Activated CD4-positive, alpha-beta T cell treated with anti-CD3 and anti-CD28 coated beads, Interleukin-2, amount 10 ng/mL, durations not matched to agents 24 days and 14 days (primary cell): ENCODE data around the gene ATXN3. TPM values are rescaled to one million over a fixed set of nuclear protein-coding genes. Genes with fewer than 3 reads are reported as not detected.
A peak's percentile ranks its signal among the peaks of the same experiment; 100 is the strongest.

Source experiments
- DNase-seq: peaks from one replicate; pipeline ENCODE4 v3.0.0; 2022
- H3K27ac Mint-ChIP-seq: one replicate; pipeline ENCODE4 v1.8.0; 2022; ENCODE audit warnings: mild to moderate bottlenecking, mixed read lengths
- H3K27me3 Mint-ChIP-seq: one replicate; pipeline ENCODE4 v1.8.0; 2022; ENCODE audit warnings: mixed read lengths
- H3K36me3 Mint-ChIP-seq: one replicate; pipeline ENCODE4 v1.8.0; 2022; ENCODE audit warnings: low read depth, mild to moderate bottlenecking, mixed read lengths
- H3K4me1 Mint-ChIP-seq: one replicate; pipeline ENCODE4 v1.8.0; 2021; ENCODE audit warnings: mixed read lengths
- H3K4me3 Mint-ChIP-seq: one replicate; pipeline ENCODE4 v1.8.0; 2022; ENCODE audit warnings: mild to moderate bottlenecking, moderate library complexity, mixed read lengths
- H3K9me3 Mint-ChIP-seq: one replicate; pipeline ENCODE4 v1.8.0; 2021; ENCODE audit warnings: mixed read lengths
- intact Hi-C: fragments of 100-400 bp; cut with micrococcal nuclease; formaldehyde crosslinking; loops from one replicate; pipeline ENCODE4 v1.15.1; 2023
- total RNA-seq: library from RNA; stranded (reverse); gene quantifications from 2 replicates; pipeline ENCODE4 v1.2.3, GENCODE V29; 2022

Gene ATXN3
- 23.7 and 25.2 TPM in 2 replicates for total RNA-seq

- H3K27ac Mint-ChIP-seq = peak within 1 kb of the TSS; percentile 89
- H3K4me3 Mint-ChIP-seq = peak within 1 kb of the TSS; percentile 89
- no peaks in the 10 kb centered on the region for H3K9me3 Mint-ChIP-seq
- no peaks in the 10 kb centered on the region for H3K27me3 Mint-ChIP-seq
- DNase-seq = peak; percentile 98
- H3K4me1 Mint-ChIP-seq = peaks cover 27% of the 10 kb centered on the region
- H3K36me3 Mint-ChIP-seq = no peaks in the 10 kb centered on the region
- intact Hi-C loops = loop anchor here (1.0 to 5.0 kb wide), 3 partner anchors 15 to 686 kb away; partner anchors contain the start of genes CPSF2, GOLGA5, NDUFB1 and TRIP11
These were observed at the start of gene ATXN3 for GRCh38 chr14:92106143-92106926. Gene ATXN3 (minus strand): TSS chr14:92106582. CDS start chr14:92106552, 30 bp downstream.

- no peak overlapping the region for H3K27ac Mint-ChIP-seq
These were observed 48.0 kb upstream of the ATXN3 start for GRCh38 chr14:92154283-92154942.

GRCh38 chr14:92153581-92153980 lies 47.2 kb upstream of the ATXN3 start:
- no peaks in the 10 kb centered on the region for H3K9me3 Mint-ChIP-seq
- H3K27me3 Mint-ChIP-seq = no peaks in the 10 kb centered on the region
- H3K4me3 Mint-ChIP-seq = no peak overlapping the region
- no peak overlapping the region for H3K27ac Mint-ChIP-seq
- H3K4me1 Mint-ChIP-seq = peaks cover 8% of the 10 kb centered on the region
- intact Hi-C loops = no loop called here
- DNase-seq = no peak
- H3K36me3 Mint-ChIP-seq = peaks cover 51% of the 10 kb centered on the region

More at GRCh38 chr14:92154283-92154942, 48.0 kb upstream of the ATXN3 start:
- Mint-ChIP-seq H3K36me3 (peaks cover 51% of the 10 kb centered on the region), H3K27me3 (no peaks in the 10 kb centered on the region), H3K9me3 (no peaks in the 10 kb centered on the region), H3K4me1 (peaks cover 8% of the 10 kb centered on the region), H3K4me3 (no peak overlapping the region)
- no peak for DNase-seq
- intact Hi-C loops = no loop called here

- Mint-ChIP-seq H3K36me3 (peaks cover 60% of the 10 kb centered on the region), H3K27ac (no peak overlapping the region), H3K9me3 (no peaks in the 10 kb centered on the region), H3K4me1 (peaks cover 12% of the 10 kb centered on the region), H3K4me3 (no peak overlapping the region), H3K27me3 (no peaks in the 10 kb centered on the region)
- DNase-seq = no peak
- intact Hi-C loops = no loop called here
These were observed 38.3 kb upstream of the ATXN3 start for GRCh38 chr14:92144708-92145107.

GRCh38 chr14:92143962-92144361 lies 37.6 kb upstream of the ATXN3 start:
- Mint-ChIP-seq H3K27me3 (no peaks in the 10 kb centered on the region), H3K4me1 (peaks cover 12% of the 10 kb centered on the region), H3K36me3 (peaks cover 55% of the 10 kb centered on the region), H3K27ac (no peak overlapping the region), H3K4me3 (no peak overlapping the region), H3K9me3 (no peaks in the 10 kb centered on the region)
- no peak for DNase-seq
- intact Hi-C loops = no loop called here

GRCh38 chr14:92143309-92143708 lies 36.9 kb upstream of the ATXN3 start:
- Mint-ChIP-seq H3K4me1 (peaks cover 12% of the 10 kb centered on the region), H3K27me3 (no peaks in the 10 kb centered on the region), H3K36me3 (peaks cover 58% of the 10 kb centered on the region), H3K4me3 (no peak overlapping the region), H3K9me3 (no peaks in the 10 kb centered on the region), H3K27ac (no peak overlapping the region)
- no peak for DNase-seq
- intact Hi-C loops = no loop called here

- Mint-ChIP-seq H3K27ac (no peak overlapping the region), H3K36me3 (peaks cover 38% of the 10 kb centered on the region)
- intact Hi-C loops = no loop called here
These were observed 28.9 kb upstream of the ATXN3 start for GRCh38 chr14:92135269-92135668.

GRCh38 chr14:92134456-92134855 lies 28.1 kb upstream of the ATXN3 start:
- no peaks in the 10 kb centered on the region for H3K9me3 Mint-ChIP-seq
- intact Hi-C loops = no loop called here
- H3K36me3 Mint-ChIP-seq = peaks cover 43% of the 10 kb centered on the region
- H3K4me1 Mint-ChIP-seq = peaks cover 5% of the 10 kb centered on the region
- H3K4me3 Mint-ChIP-seq = no peak overlapping the region
- peak; percentile 6 for DNase-seq
- no peaks in the 10 kb centered on the region for H3K27me3 Mint-ChIP-seq
- H3K27ac Mint-ChIP-seq = no peak overlapping the region

More at GRCh38 chr14:92135269-92135668, 28.9 kb upstream of the ATXN3 start:
- peak; percentile 47 for DNase-seq
- Mint-ChIP-seq H3K9me3 (no peaks in the 10 kb centered on the region), H3K4me3 (no peak overlapping the region), H3K27me3 (no peaks in the 10 kb centered on the region), H3K4me1 (peaks cover 2% of the 10 kb centered on the region)

- H3K9me3 Mint-ChIP-seq = no peaks in the 10 kb centered on the region
- peak overlapping the region; percentile 98 for H3K4me3 Mint-ChIP-seq
- H3K4me1 Mint-ChIP-seq = peaks cover 39% of the 10 kb centered on the region
- intact Hi-C loops = loop anchor here (5.0 to 10.0 kb wide), 4 partner anchors 80 to 552 kb away; partner anchors contain the start of gene TRIP11
- H3K36me3 Mint-ChIP-seq = peaks cover 51% of the 10 kb centered on the region
- H3K27me3 Mint-ChIP-seq = no peaks in the 10 kb centered on the region
- no peak for DNase-seq
- H3K27ac Mint-ChIP-seq = peak overlapping the region; percentile 100
These were observed 16.4 kb upstream of the ATXN3 start for GRCh38 chr14:92122761-92123160.

- intact Hi-C loops = loop anchor here (5.0 to 10.0 kb wide), 4 partner anchors 80 to 552 kb away; partner anchors contain the start of gene TRIP11
- H3K9me3 Mint-ChIP-seq = no peaks in the 10 kb centered on the region
- peak overlapping the region; percentile 100 for H3K27ac Mint-ChIP-seq
- peaks cover 49% of the 10 kb centered on the region for H3K36me3 Mint-ChIP-seq
- no peaks in the 10 kb centered on the region for H3K27me3 Mint-ChIP-seq
- no peak for DNase-seq
- H3K4me3 Mint-ChIP-seq = peak overlapping the region; percentile 98
- peaks cover 36% of the 10 kb centered on the region for H3K4me1 Mint-ChIP-seq
These were observed 15.9 kb upstream of the ATXN3 start for GRCh38 chr14:92122351-92122677.

GRCh38 chr14:92121670-92122350 lies 15.4 kb upstream of the ATXN3 start, which contains the start of the genes CPSF2 and NDUFB1:
Gene CPSF2 (plus strand): TSS chr14:92121969. CDS start chr14:92130985, 9,016 bp downstream.
Gene NDUFB1 (minus strand): TSS chr14:92121706. CDS start chr14:92117637, 4,069 bp downstream.
- intact Hi-C loops = loop anchor here (1.0 to 10.0 kb wide), 6 partner anchors 16 to 611 kb away; partner anchors contain the start of genes ATXN3, PPP4R3A and TRIP11
- peak; percentile 96 for DNase-seq
- peak within 1 kb of the TSS; percentile 98 for H3K4me3 Mint-ChIP-seq
- peaks cover 31% of the 10 kb centered on the region for H3K4me1 Mint-ChIP-seq
- peak within 1 kb of the TSS; percentile 100 for H3K27ac Mint-ChIP-seq
- no peaks in the 10 kb centered on the region for H3K9me3 Mint-ChIP-seq
- peaks cover 45% of the 10 kb centered on the region for H3K36me3 Mint-ChIP-seq
- no peaks in the 10 kb centered on the region for H3K27me3 Mint-ChIP-seq

GRCh38 chr14:92121207-92121669 lies 14.9 kb upstream of the ATXN3 start:
- Mint-ChIP-seq H3K4me1 (peaks cover 30% of the 10 kb centered on the region), H3K36me3 (peaks cover 44% of the 10 kb centered on the region), H3K4me3 (peak overlapping the region; percentile 98), H3K27ac (peak overlapping the region; percentile 100), H3K9me3 (no peaks in the 10 kb centered on the region), H3K27me3 (no peaks in the 10 kb centered on the region)
- no peak for DNase-seq
- intact Hi-C loops = loop anchor here (1.0 to 10.0 kb wide), 6 partner anchors 15 to 610 kb away; partner anchors contain the start of genes ATXN3, PPP4R3A and TRIP11

- Mint-ChIP-seq H3K36me3 (no peaks in the 10 kb centered on the region), H3K27ac (no peak overlapping the region), H3K4me3 (no peak overlapping the region), H3K27me3 (no peaks in the 10 kb centered on the region), H3K4me1 (peaks cover 16% of the 10 kb centered on the region), H3K9me3 (no peaks in the 10 kb centered on the region)
- DNase-seq = peak; percentile 49
- intact Hi-C loops = loop anchor here (5.0 kb wide), 1 partner anchor 683 kb away; the partner anchor contains the start of gene GOLGA5
These were observed 3.1 kb upstream of the ATXN3 start for GRCh38 chr14:92109490-92109889.
